Kidney epithelial cell (primary cell): ENCODE measurements around the gene PTPRA. TPM values are rescaled to one million over a fixed set of nuclear protein-coding genes. Genes with fewer than 3 reads are reported as not detected.

Experiments
- DNase-seq: peaks from one replicate; pipeline ENCODE4 v3.0.0-alpha.2; 2010; ENCODE audit warnings: low read depth
- H3K27me3 ChIP-seq: 2 replicates; pipeline ENCODE4 v1.6.0; 2011; ENCODE audit warnings: low read length; ENCODE audit not compliant: control insufficient read depth, insufficient read depth
- H3K36me3 ChIP-seq: 2 replicates; pipeline ENCODE4 v1.5.1; 2011; ENCODE audit warnings: low read length; ENCODE audit not compliant: control insufficient read depth, insufficient read depth
- H3K4me3 ChIP-seq: 2 replicates; pipeline ENCODE4 v1.5.1; 2011; ENCODE audit warnings: low read depth, mild to moderate bottlenecking, control low read depth, low read length
- total RNA-seq: library from RNA; depleted of rRNA; stranded (reverse); fragments of >200 nt; gene quantifications from 2 replicates; pipeline ENCODE4 v1.2.3, GENCODE V29; 2015
- TF ChIP-seq, protein P1 (sequence below): IDR thresholded peaks from 2 replicates; pipeline ENCODE4 v1.5.1; 2011; ENCODE audit warnings: mild to moderate bottlenecking, moderate library complexity, low read length, control low read depth, inconsistent platforms; ENCODE audit not compliant: insufficient read depth, poor library complexity, severe bottlenecking

The PTPRA gene
- total RNA-seq, 1 donor from 2014 or later: 48.6 TPM

- H3K4me3 ChIP-seq: no peak overlapping the region
- TF ChIP-seq, protein P1, sequence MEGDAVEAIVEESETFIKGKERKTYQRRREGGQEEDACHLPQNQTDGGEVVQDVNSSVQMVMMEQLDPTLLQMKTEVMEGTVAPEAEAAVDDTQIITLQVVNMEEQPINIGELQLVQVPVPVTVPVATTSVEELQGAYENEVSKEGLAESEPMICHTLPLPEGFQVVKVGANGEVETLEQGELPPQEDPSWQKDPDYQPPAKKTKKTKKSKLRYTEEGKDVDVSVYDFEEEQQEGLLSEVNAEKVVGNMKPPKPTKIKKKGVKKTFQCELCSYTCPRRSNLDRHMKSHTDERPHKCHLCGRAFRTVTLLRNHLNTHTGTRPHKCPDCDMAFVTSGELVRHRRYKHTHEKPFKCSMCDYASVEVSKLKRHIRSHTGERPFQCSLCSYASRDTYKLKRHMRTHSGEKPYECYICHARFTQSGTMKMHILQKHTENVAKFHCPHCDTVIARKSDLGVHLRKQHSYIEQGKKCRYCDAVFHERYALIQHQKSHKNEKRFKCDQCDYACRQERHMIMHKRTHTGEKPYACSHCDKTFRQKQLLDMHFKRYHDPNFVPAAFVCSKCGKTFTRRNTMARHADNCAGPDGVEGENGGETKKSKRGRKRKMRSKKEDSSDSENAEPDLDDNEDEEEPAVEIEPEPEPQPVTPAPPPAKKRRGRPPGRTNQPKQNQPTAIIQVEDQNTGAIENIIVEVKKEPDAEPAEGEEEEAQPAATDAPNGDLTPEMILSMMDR: no peak
Measured at GRCh38 chr20:2902818-2903217, 29.5 kb downstream of the PTPRA start.

DNA sequence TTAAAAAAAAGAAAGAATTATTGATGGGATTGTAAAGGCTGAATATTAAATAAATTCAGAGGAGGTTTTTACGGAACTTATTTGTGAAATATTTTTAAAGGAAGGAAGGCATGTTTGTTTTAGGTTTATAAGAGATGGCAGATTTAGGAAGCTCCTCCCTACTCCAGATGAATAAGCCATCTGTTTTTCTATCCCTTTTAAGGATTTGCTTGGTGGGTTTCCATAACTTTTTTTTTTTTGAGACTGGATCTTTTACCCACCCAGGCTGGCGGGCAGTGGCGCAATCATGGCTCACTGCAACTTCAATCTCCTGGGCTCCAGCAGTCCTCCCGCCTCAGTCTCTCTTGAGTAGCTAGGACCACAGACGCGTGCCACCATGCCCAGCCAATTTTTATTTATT is 30.4 kb downstream of the PTPRA start:
- DNase-seq: no peak
- TF ChIP-seq, protein P1: no peak
- no peak overlapping the region for H3K4me3 ChIP-seq
- no peaks in the 10 kb centered on the region for H3K36me3 ChIP-seq
- no peaks in the 10 kb centered on the region for H3K27me3 ChIP-seq

More at GRCh38 chr20:2902818-2903217, 29.5 kb downstream of the PTPRA start:
- Histone ChIP-seq H3K36me3 (no peaks in the 10 kb centered on the region), H3K27me3 (no peaks in the 10 kb centered on the region)
- DNase-seq: no peak

DNA sequence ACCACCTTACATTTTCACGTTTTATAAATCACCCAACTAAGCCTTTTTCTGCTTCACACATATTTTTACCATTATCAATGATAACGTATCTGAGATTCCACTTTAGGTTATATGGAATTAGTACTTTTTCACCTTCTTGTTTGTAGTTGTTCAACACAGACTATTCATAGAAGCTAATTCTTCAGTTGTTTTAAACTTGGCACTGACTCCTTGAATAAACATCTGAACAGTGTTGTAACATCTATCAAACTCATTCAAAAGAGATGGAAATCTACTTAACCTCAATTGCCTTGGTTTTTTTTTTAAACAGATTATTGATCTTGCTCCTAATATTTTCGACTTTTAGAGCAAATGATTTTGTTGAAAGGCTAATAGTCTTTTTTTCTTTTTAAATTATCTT is 34.2 kb downstream of the PTPRA start:
- TF ChIP-seq, protein P1: no peak
- H3K4me3 ChIP-seq: no peak overlapping the region
- no peaks in the 10 kb centered on the region for H3K36me3 ChIP-seq
- no peak for DNase-seq
- H3K27me3 ChIP-seq: no peaks in the 10 kb centered on the region

GRCh38 chr20:2909953-2910352 is 36.7 kb downstream of the PTPRA start:
- TF ChIP-seq, protein P1: no peak
- no peak overlapping the region for H3K4me3 ChIP-seq
- no peaks in the 10 kb centered on the region for H3K36me3 ChIP-seq
- H3K27me3 ChIP-seq: no peaks in the 10 kb centered on the region
- no peak for DNase-seq

GRCh38 chr20:2911200-2911599 is 37.9 kb downstream of the PTPRA start:
- TF ChIP-seq, protein P1: no peak
- Histone ChIP-seq H3K4me3 (no peak overlapping the region), H3K27me3 (no peaks in the 10 kb centered on the region), H3K36me3 (no peaks in the 10 kb centered on the region)
- no peak for DNase-seq

- Histone ChIP-seq H3K4me3 (no peak overlapping the region), H3K27me3 (no peaks in the 10 kb centered on the region), H3K36me3 (no peaks in the 10 kb centered on the region)
- TF ChIP-seq, protein P1: peak; percentile 37
- DNase-seq: no peak
Measured at GRCh38 chr20:2914160-2914559, 40.9 kb downstream of the PTPRA start.
